CD14-positive monocyte (primary cell): ENCODE measurements around the gene OTULIN. TPM values are rescaled to one million over a fixed set of nuclear protein-coding genes. Genes with fewer than 3 reads are reported as not detected.

Source experiments
- DNase-seq, 3 donors: peaks; one replicate each; pipeline ENCODE4 v3.0.0-alpha.2; 2011 to 2022
- H2AFZ ChIP-seq: 2 replicates; pipeline ENCODE4 v1.6.0; 2012; ENCODE audit warnings: mild to moderate bottlenecking, low read depth, low read length, inconsistent platforms; ENCODE audit not compliant: insufficient read depth, poor library complexity, severe bottlenecking
- H3K27ac ChIP-seq, 2 donors: 1 replicate in 1 of 2; 2 replicates in 1 of 2; pipeline ENCODE4 v1.5.1; 2012 to 2013; ENCODE audit warnings: low read length in 2 of 2, control low read depth in 1 of 2, inconsistent platforms in 1 of 2, low read depth in 1 of 2, mild to moderate bottlenecking in 1 of 2
- H3K27me3 ChIP-seq, 2 donors: one replicate each; pipeline versions ENCODE4 v1.6.0 to v1.6.1; 2011 to 2013; ENCODE audit warnings: low read length in 2 of 2; ENCODE audit not compliant: control insufficient read depth in 2 of 2, insufficient read depth in 2 of 2
- H3K36me3 ChIP-seq, 2 donors: replicated peaks in 1 of 2; 1 replicate in 1 of 2; 2 replicates in 1 of 2; pipeline versions ENCODE4 v1.5.1 to v1.6.1; 2012 to 2013; ENCODE audit warnings: low read length in 2 of 2, control low read depth in 1 of 2, inconsistent platforms in 1 of 2, mild to moderate bottlenecking in 1 of 2; ENCODE audit not compliant: insufficient read depth in 2 of 2, control insufficient read depth in 1 of 2
- H3K4me1 ChIP-seq, 2 donors: 1 replicate in 1 of 2; 2 replicates in 1 of 2; pipeline versions ENCODE4 v1.5.1 to v1.6.1; 2012 to 2013; ENCODE audit warnings: low read length in 2 of 2, control low read depth in 1 of 2, inconsistent platforms in 1 of 2, mild to moderate bottlenecking in 1 of 2, moderate library complexity in 1 of 2; ENCODE audit not compliant: insufficient read depth in 2 of 2, control insufficient read depth in 1 of 2
- H3K4me2 ChIP-seq: replicated peaks from 2 replicates; pipeline ENCODE3; 2012; ENCODE audit warnings: low read length, moderate library complexity, mild to moderate bottlenecking; ENCODE audit not compliant: poor library complexity, severe bottlenecking; ENCODE audit errors: extremely low read depth
- H3K4me3 ChIP-seq, 3 experiments: fragments of 200-600 bp in 1 of 3; sonication (generic) in 1 of 3; replicated peaks in 1 of 3; 1 replicate in 2 of 3; 2 replicates in 1 of 3; pipeline ENCODE4 v1.5.1; 2011 to 2013; ENCODE audit warnings: low read length in 3 of 3, mild to moderate bottlenecking in 3 of 3, control low read depth in 2 of 3, low read depth in 2 of 3, inconsistent platforms in 1 of 3, moderate library complexity in 1 of 3
- H3K79me2 ChIP-seq: 2 replicates; pipeline ENCODE4 v1.6.0; 2012; ENCODE audit warnings: mild to moderate bottlenecking, control low read depth, inconsistent platforms, low read length, moderate library complexity; ENCODE audit not compliant: insufficient read depth
- H3K9ac ChIP-seq: 2 replicates; pipeline ENCODE4 v1.6.0; 2017; ENCODE audit warnings: low read length, mild to moderate bottlenecking; ENCODE audit not compliant: insufficient read depth, poor library complexity, severe bottlenecking
- H3K9me3 ChIP-seq, 2 donors: replicated peaks in 1 of 2; 1 replicate in 1 of 2; 2 replicates in 1 of 2; pipeline versions ENCODE4 v1.5.1 to v1.6.1; 2012 to 2013; ENCODE audit warnings: low read length in 2 of 2, control low read depth in 1 of 2; ENCODE audit not compliant: control insufficient read depth in 1 of 2, insufficient read depth in 1 of 2
- H4K20me1 ChIP-seq: 2 replicates; pipeline ENCODE4 v1.6.0; 2012; ENCODE audit warnings: mild to moderate bottlenecking, low read length, control low read depth, moderate library complexity; ENCODE audit not compliant: insufficient read depth
- H3K27ac Mint-ChIP-seq, 7 donors: one replicate each; pipeline ENCODE4 v1.8.0; 2020; ENCODE audit warnings: mild to moderate bottlenecking in 7 of 7, mixed read lengths in 7 of 7, moderate library complexity in 6 of 7, inconsistent platforms in 2 of 7
- H3K27me3 Mint-ChIP-seq, 3 donors: one replicate each; pipeline ENCODE4 v1.8.0; 2021 to 2022; ENCODE audit warnings: low read depth in 3 of 3, mild to moderate bottlenecking in 3 of 3, mixed read lengths in 3 of 3, moderate library complexity in 3 of 3, inconsistent platforms in 1 of 3
- H3K36me3 Mint-ChIP-seq, 2 donors: one replicate each; pipeline ENCODE4 v1.8.0; 2020; ENCODE audit warnings: mixed read lengths in 2 of 2, inconsistent platforms in 1 of 2, mild to moderate bottlenecking in 1 of 2
- H3K4me1 Mint-ChIP-seq: one replicate; pipeline ENCODE4 v1.8.0; 2020; ENCODE audit warnings: mild to moderate bottlenecking, mixed read lengths
- H3K4me3 Mint-ChIP-seq, 2 donors: one replicate each; pipeline ENCODE4 v1.8.0; 2020; ENCODE audit warnings: mild to moderate bottlenecking in 2 of 2, mixed read lengths in 2 of 2, moderate library complexity in 1 of 2
- H3K9me3 Mint-ChIP-seq, 7 donors: one replicate each; pipeline ENCODE4 v1.8.0; 2020 to 2022; ENCODE audit warnings: mixed read lengths in 7 of 7, mild to moderate bottlenecking in 6 of 7, moderate library complexity in 6 of 7, inconsistent platforms in 2 of 7
- CTCF ChIP-seq: fragments of 200-600 bp; IDR thresholded peaks from one replicate; pipeline ENCODE4 v1.8.0; 2022; ENCODE audit warnings: antibody characterized with exemption, mild to moderate bottlenecking
- WGBS: methylation state at CpG from one replicate; pipeline ENCODE4 v1.1.5; 2013; ENCODE audit warnings: missing lambda C conversion rate; ENCODE audit not compliant: insufficient coverage; 5-methylcytosine and 5-hydroxymethylcytosine counted together
- intact Hi-C, 2 donors: fragments of 100-400 bp; cut with micrococcal nuclease; formaldehyde crosslinking; loops; one replicate each; pipeline versions ENCODE4 v1.15.0 to v1.15.1; 2023
- polyA minus RNA-seq: library from RNA; depleted of rRNA, polyadenylated mRNA; stranded (reverse); fragments of >200 nt; gene quantifications from 2 replicates; pipeline ENCODE4 v1.2.3, GENCODE V29; 2012
- polyA plus RNA-seq, 3 donors: library from polyadenylated mRNA; depleted of rRNA in 1 of 3; unstranded in 2 of 3; stranded (reverse) in 1 of 3; fragments of 300-500 nt in 2 of 3; fragments of >200 nt in 1 of 3; fragmentation: Illumina TruSeq in 2 of 3; gene quantifications; 1 replicate in 2 of 3; 2 replicates in 1 of 3; pipeline ENCODE4 v1.2.3, GENCODE V29; 2012 to 2021
- total RNA-seq, 12 experiments: library from RNA in 1 of 12; stranded (reverse) in 1 of 12; fragments of 120-200 nt in 1 of 12; gene quantifications; one replicate each; pipeline ENCODE4 v1.2.4 and lab custom pipeline; 2013 to 2026; ENCODE audit warnings: mixed read lengths in 6 of 12, inconsistent platforms in 1 of 12

The OTULIN gene
- total RNA-seq (2013): 33.0 TPM
- 10 to 100 TPM; 13.7 to 14.2 (median 14.0) TPM for polyA plus RNA-seq
- 22.0 and 24.3 TPM in 2 replicates for polyA minus RNA-seq
- 44.1 to 128 (median 88.3) reads per million in 11 experiments for total RNA-seq (lab: John Stamatoyannopoulos, UW)

GRCh38 chr5:14664270-14665100 is at the start of gene OTULIN:
OTULIN (plus strand) TSS chr5:14664718; CDS start chr5:14664826, 108 bp downstream.
- Histone ChIP-seq H3K79me2 (peaks cover 47% of the 10 kb centered on the region), H3K4me2 (peak within 1 kb of the TSS; percentile 79), H2AFZ (peak within 1 kb of the TSS; percentile 96), H3K27ac (peak within 1 kb of the TSS; percentile 71 to 90), H3K9me3 (no peaks in the 10 kb centered on the region), H3K27me3 (no peaks in the 10 kb centered on the region), H3K36me3 (peaks cover 4 to 15% of the 10 kb centered on the region in 2 donors), H3K9ac (peak within 1 kb of the TSS; percentile 78), H3K4me1 (peaks cover 28 to 37% of the 10 kb centered on the region in 2 donors), H3K4me3 (peak within 1 kb of the TSS; percentile 51 to 85 (median 74)), H4K20me1 (peaks cover 45% of the 10 kb centered on the region)
- WGBS: under 1% methylated on average over 111 of the region's 115 CpGs
- Mint-ChIP-seq H3K27ac (peak within 1 kb of the TSS; percentile 92 to 97 (median 96)), H3K4me1 (peaks cover 49% of the 10 kb centered on the region), H3K9me3 (no peaks in the 10 kb centered on the region), H3K4me3 (peak within 1 kb of the TSS; percentile 91 to 96), H3K36me3 (peaks cover 10 to 21% of the 10 kb centered on the region in 2 donors), H3K27me3 (peaks cover 0 to 2% (median 0%) of the 10 kb centered on the region in 3 donors)
- intact Hi-C loops: loop anchor here (5.0 to 10.0 kb wide), 2 partner anchors 80 to 82 kb away; partner anchors contain the start of gene OTULINL (in 2 of the 2)
- peak; percentile 94 to 96 (median 96) for DNase-seq
- TF ChIP-seq CTCF: no peak

- Mint-ChIP-seq H3K36me3 (peaks cover 64 to 89% of the 10 kb centered on the region in 2 donors), H3K9me3 (no peaks in the 10 kb centered on the region), H3K27ac (no peak overlapping the region), H3K4me1 (no peaks in the 10 kb centered on the region), H3K27me3 (no peaks in the 10 kb centered on the region), H3K4me3 (no peak overlapping the region)
- Histone ChIP-seq H3K9me3 (no peaks in the 10 kb centered on the region), H3K4me3 (no peak overlapping the region), H3K36me3 (peaks cover 75 to 98% of the 10 kb centered on the region in 2 donors), H2AFZ (no peak overlapping the region), H3K27ac (peak overlapping the region in 1 of 2 donors; percentile 52), H3K79me2 (peaks cover 51% of the 10 kb centered on the region), H3K27me3 (no peaks in the 10 kb centered on the region), H4K20me1 (peaks cover 88% of the 10 kb centered on the region), H3K4me1 (no peaks in the 10 kb centered on the region), H3K4me2 (no peak overlapping the region), H3K9ac (no peak overlapping the region)
- WGBS: 100% methylated on average over 1 of the region's 4 CpGs
- DNase-seq: no peak
- intact Hi-C loops: no loop called here
- no peak for TF ChIP-seq CTCF
Measured at GRCh38 chr5:14615365-14615764, 49.2 kb upstream of the OTULIN start.
